HepG2 (cell line): Measurements from ENCODE around the gene DNAAF8. TPM values are rescaled to one million over a fixed set of nuclear protein-coding genes. Genes with fewer than 3 reads are reported as not detected.

Source experiments
- ARID4A ChIP-seq: sonication (generic); formaldehyde crosslinking; IDR thresholded peaks from 2 replicates; pipeline ENCODE4 v1.5.0; 2020; ENCODE audit warnings: mild to moderate bottlenecking, missing genetic modification reagents, borderline replicate concordance
- CREBL2 ChIP-seq: sonication (generic); formaldehyde crosslinking; IDR thresholded peaks from 2 replicates; pipeline ENCODE4 v1.8.1; 2023; ENCODE audit warnings: missing genetic modification reagents, mild to moderate bottlenecking, borderline replicate concordance
- EHMT2 ChIP-seq: fragments of 200-600 bp; sonication (generic); IDR thresholded peaks from 2 replicates; pipeline ENCODE4 v1.7.0; 2017; ENCODE audit warnings: antibody characterized with exemption, low read depth, low read length, borderline replicate concordance
- MED13 ChIP-seq: sonication (generic); formaldehyde crosslinking; IDR thresholded peaks from 2 replicates; pipeline ENCODE4 v1.5.0; 2020; ENCODE audit warnings: missing genetic modification reagents
- MTF1 ChIP-seq: sonication (generic); formaldehyde crosslinking; IDR thresholded peaks from 2 replicates; pipeline ENCODE4 v1.5.0; 2020; ENCODE audit warnings: missing genetic modification reagents
- NCOR1 ChIP-seq: fragments of 200-600 bp; sonication (generic); IDR thresholded peaks from 2 replicates; pipeline ENCODE4 v1.7.0; 2017; ENCODE audit warnings: antibody characterized with exemption, low read length, borderline replicate concordance
- REL ChIP-seq: sonication (generic); formaldehyde crosslinking; conservative IDR thresholded peaks from 2 replicates; pipeline ENCODE4 v1.8.0; 2022; ENCODE audit warnings: mild to moderate bottlenecking, missing genetic modification reagents, moderate library complexity
- SAP130 ChIP-seq: IDR thresholded peaks from 2 replicates; pipeline ENCODE4 v1.6.1; 2016; ENCODE audit warnings: low read depth
- TRAFD1 ChIP-seq: sonication (generic); formaldehyde crosslinking; IDR thresholded peaks from 2 replicates; pipeline ENCODE4 v1.5.1; 2020; ENCODE audit warnings: missing genetic modification reagents, mild to moderate bottlenecking, borderline replicate concordance
- ZBTB33 ChIP-seq: sonication (generic); formaldehyde crosslinking; IDR thresholded peaks from 2 replicates; pipeline ENCODE4 v1.4.0; 2020; ENCODE audit warnings: missing genetic modification reagents
- ZFYVE20 ChIP-seq: sonication (generic); formaldehyde crosslinking; IDR thresholded peaks from 2 replicates; pipeline ENCODE4 v1.8.0; 2023; ENCODE audit warnings: low read depth, mild to moderate bottlenecking, moderate library complexity, missing genetic modification reagents, borderline replicate concordance
- ZGPAT ChIP-seq: IDR thresholded peaks from 2 replicates; pipeline ENCODE4 v1.6.1; 2016; ENCODE audit warnings: mild to moderate bottlenecking
- ZKSCAN8 ChIP-seq: IDR thresholded peaks from 2 replicates; pipeline ENCODE4 v1.6.1; 2016; ENCODE audit warnings: borderline replicate concordance, missing genetic modification reagents, missing compliant biosample characterization
- ZNF230 ChIP-seq: sonication (generic); formaldehyde crosslinking; IDR thresholded peaks from 2 replicates; pipeline ENCODE4 v1.4.0; 2020; ENCODE audit warnings: mild to moderate bottlenecking, missing genetic modification reagents
- ZNF337 ChIP-seq: sonication (generic); formaldehyde crosslinking; IDR thresholded peaks from 2 replicates; pipeline ENCODE4 v1.5.1; 2020; ENCODE audit warnings: missing genetic modification reagents, low read depth, mild to moderate bottlenecking, borderline replicate concordance
- ZNF547 ChIP-seq: sonication (generic); formaldehyde crosslinking; IDR thresholded peaks from 2 replicates; pipeline ENCODE4 v1.5.1; 2020; ENCODE audit warnings: mild to moderate bottlenecking, missing genetic modification reagents
- ZNF746 ChIP-seq: sonication (generic); formaldehyde crosslinking; IDR thresholded peaks from 2 replicates; pipeline ENCODE4 v1.8.0; 2022; ENCODE audit warnings: mild to moderate bottlenecking, missing genetic modification reagents
- ZNF749 ChIP-seq: sonication (generic); formaldehyde crosslinking; IDR thresholded peaks from 2 replicates; pipeline ENCODE4 v1.8.0; 2022; ENCODE audit warnings: mild to moderate bottlenecking, missing genetic modification reagents, moderate library complexity, borderline replicate concordance
- ZNF775 ChIP-seq: sonication (generic); formaldehyde crosslinking; IDR thresholded peaks from 2 replicates; pipeline ENCODE4 v1.4.0; 2020; ENCODE audit warnings: missing genetic modification reagents, mild to moderate bottlenecking, moderate library complexity, borderline replicate concordance
- polyA plus RNA-seq, 8 experiments: library from polyadenylated mRNA; depleted of rRNA in 3 of 8; stranded (reverse) in 7 of 8; unstranded in 1 of 8; fragments of >200 nt; fragmentation: Illumina TruSeq in 4 of 8; extraction: Trizol in 4 of 8; gene quantifications; 2 replicates each; pipeline versions ENCODE4 v1.2.1 to v1.2.3, GENCODE V29; 2011 to 2016; ENCODE audit warnings: low read depth in 4 of 8, missing spikeins in 1 of 8, mixed read lengths in 1 of 8; ENCODE audit not compliant: insufficient read depth in 1 of 8
- total RNA-seq, 5 experiments: library from RNA; depleted of rRNA; stranded (reverse); fragments of >200 nt; fragmentation: Illumina TruSeq; extraction: Trizol; gene quantifications; 2 replicates each; pipeline ENCODE4 v1.2.3, GENCODE V29; 2016; ENCODE audit warnings: low read depth in 1 of 5

The DNAAF8 gene
- total and polyA plus RNA-seq, 2 of the 13 experiments (the other 11 are each of a cell fraction or from before 2014, with no cell fraction given): 0.44 TPM; not detected in 1

GRCh38 chr16:4693296-4693955, 40.9 kb upstream of the DNAAF8 start, which contains the start of gene NUDT16L1 (continued):
- TF ChIP-seq TRAFD1 (CRISPR knock-in tag): no peak
- TF ChIP-seq CREBL2 (CRISPR knock-in tag): no peak
- TF ChIP-seq ZNF230 (CRISPR knock-in tag): no peak
- peak; percentile 86 for TF ChIP-seq SAP130 (CRISPR knock-in tag)
- TF ChIP-seq ZNF749 (CRISPR knock-in tag): peak; percentile 57; the same call in 1 of the 2 replicates
- no peak for TF ChIP-seq ZKSCAN8 (CRISPR knock-in tag)
- no peak for TF ChIP-seq EHMT2
- TF ChIP-seq ZGPAT (CRISPR knock-in tag): no peak
- TF ChIP-seq REL (CRISPR knock-in tag): 0 out of 2 replicates have a peak, but pooled peaks have one; percentile 73
- peak; percentile 71; the same call in 1 of the 2 replicates for TF ChIP-seq ARID4A (CRISPR knock-in tag)
- no peak; the same call in 1 of the 2 replicates for TF ChIP-seq ZBTB33 (CRISPR knock-in tag)
- no peak for TF ChIP-seq ZNF337
- 0 out of 2 replicates have a peak, but pooled peaks have one; percentile 46 for TF ChIP-seq ZNF746 (CRISPR knock-in tag)
- no peak; the same call in 1 of the 2 replicates for TF ChIP-seq ZFYVE20 (CRISPR knock-in tag)
- peak; percentile 99 for TF ChIP-seq MTF1
- no peak; the same call in 1 of the 2 replicates for TF ChIP-seq NCOR1
- no peak for TF ChIP-seq ZNF775
- TF ChIP-seq MED13 (CRISPR knock-in tag): 0 out of 2 replicates have a peak, but pooled peaks have one; percentile 36
- TF ChIP-seq ZNF547 (CRISPR knock-in tag): no peak
